GM06990 (cell line): Measurements from ENCODE around the gene NSUN6.
A peak's percentile ranks its signal among the peaks of the same experiment; 100 is the strongest.

Experiments
- DNase-seq: peaks from one replicate; pipeline ENCODE4 v3.0.0-alpha.2; 2011; ENCODE audit not compliant: insufficient read length; ENCODE audit errors: extremely low read depth
- H3K27me3 ChIP-seq: replicated peaks from 2 replicates; pipeline ENCODE4 v1.6.0; 2011; ENCODE audit warnings: low read length; ENCODE audit not compliant: control insufficient read depth, insufficient read depth
- H3K36me3 ChIP-seq: 2 replicates; pipeline ENCODE4 v1.5.1; 2011; ENCODE audit warnings: low read length; ENCODE audit not compliant: control insufficient read depth, insufficient read depth
- H3K4me3 ChIP-seq: replicated peaks from 2 replicates; pipeline ENCODE4 v1.5.1; 2011; ENCODE audit warnings: low read depth, mild to moderate bottlenecking, control low read depth, low read length
- TF ChIP-seq, protein P1 (sequence below): IDR thresholded peaks from 2 replicates; pipeline ENCODE4 v1.5.1; 2011; ENCODE audit warnings: low read length, control low read depth, mild to moderate bottlenecking, inconsistent platforms; ENCODE audit not compliant: insufficient read depth, poor library complexity, severe bottlenecking

NSUN6 gene

DNA sequence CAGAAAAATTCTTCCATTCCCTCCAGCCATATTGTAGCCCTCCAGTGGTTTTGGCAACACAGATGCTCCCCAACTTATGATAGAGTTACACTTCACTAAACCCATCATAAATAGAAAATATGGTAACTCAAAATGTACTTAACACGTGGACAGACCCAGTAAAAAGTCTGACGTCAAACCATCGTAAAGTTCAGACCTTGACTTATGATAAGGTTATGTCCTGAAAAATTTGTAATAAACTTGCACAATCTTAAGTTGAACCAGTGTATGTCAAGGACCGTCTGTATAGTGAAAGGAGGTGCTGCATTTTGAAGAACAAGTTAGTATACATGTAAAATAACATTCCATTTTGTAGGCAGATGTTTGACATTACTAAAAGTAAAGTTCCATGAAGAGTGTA lies 142.8 kb downstream of the NSUN6 start:
- DNase-seq, result no peak
- H3K36me3 ChIP-seq, result no peaks in the 10 kb centered on the region
- H3K4me3 ChIP-seq, result no peak overlapping the region
- no peaks in the 10 kb centered on the region for H3K27me3 ChIP-seq
- TF ChIP-seq, protein P1, sequence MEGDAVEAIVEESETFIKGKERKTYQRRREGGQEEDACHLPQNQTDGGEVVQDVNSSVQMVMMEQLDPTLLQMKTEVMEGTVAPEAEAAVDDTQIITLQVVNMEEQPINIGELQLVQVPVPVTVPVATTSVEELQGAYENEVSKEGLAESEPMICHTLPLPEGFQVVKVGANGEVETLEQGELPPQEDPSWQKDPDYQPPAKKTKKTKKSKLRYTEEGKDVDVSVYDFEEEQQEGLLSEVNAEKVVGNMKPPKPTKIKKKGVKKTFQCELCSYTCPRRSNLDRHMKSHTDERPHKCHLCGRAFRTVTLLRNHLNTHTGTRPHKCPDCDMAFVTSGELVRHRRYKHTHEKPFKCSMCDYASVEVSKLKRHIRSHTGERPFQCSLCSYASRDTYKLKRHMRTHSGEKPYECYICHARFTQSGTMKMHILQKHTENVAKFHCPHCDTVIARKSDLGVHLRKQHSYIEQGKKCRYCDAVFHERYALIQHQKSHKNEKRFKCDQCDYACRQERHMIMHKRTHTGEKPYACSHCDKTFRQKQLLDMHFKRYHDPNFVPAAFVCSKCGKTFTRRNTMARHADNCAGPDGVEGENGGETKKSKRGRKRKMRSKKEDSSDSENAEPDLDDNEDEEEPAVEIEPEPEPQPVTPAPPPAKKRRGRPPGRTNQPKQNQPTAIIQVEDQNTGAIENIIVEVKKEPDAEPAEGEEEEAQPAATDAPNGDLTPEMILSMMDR, result no peak

GRCh38 chr10:18505456-18506118 lies 145.8 kb downstream of the NSUN6 start:
- Histone ChIP-seq H3K36me3 (no peaks in the 10 kb centered on the region), H3K4me3 (no peak overlapping the region), H3K27me3 (no peaks in the 10 kb centered on the region)
- TF ChIP-seq, protein P1, result no peak
- no peak for DNase-seq

- TF ChIP-seq, protein P1, result no peak
- no peaks in the 10 kb centered on the region for H3K27me3 ChIP-seq
These were observed 147.2 kb downstream of the NSUN6 start for GRCh38 chr10:18504161-18504560.

GRCh38 chr10:18501629-18502028 lies 149.8 kb downstream of the NSUN6 start:
- no peak overlapping the region for H3K4me3 ChIP-seq
- DNase-seq, result no peak
- TF ChIP-seq, protein P1, result no peak
- H3K36me3 ChIP-seq, result no peaks in the 10 kb centered on the region
- H3K27me3 ChIP-seq, result no peaks in the 10 kb centered on the region

More at GRCh38 chr10:18504161-18504560, 147.2 kb downstream of the NSUN6 start:
- Histone ChIP-seq H3K4me3 (no peak overlapping the region), H3K36me3 (no peaks in the 10 kb centered on the region)
- no peak for DNase-seq

DNA sequence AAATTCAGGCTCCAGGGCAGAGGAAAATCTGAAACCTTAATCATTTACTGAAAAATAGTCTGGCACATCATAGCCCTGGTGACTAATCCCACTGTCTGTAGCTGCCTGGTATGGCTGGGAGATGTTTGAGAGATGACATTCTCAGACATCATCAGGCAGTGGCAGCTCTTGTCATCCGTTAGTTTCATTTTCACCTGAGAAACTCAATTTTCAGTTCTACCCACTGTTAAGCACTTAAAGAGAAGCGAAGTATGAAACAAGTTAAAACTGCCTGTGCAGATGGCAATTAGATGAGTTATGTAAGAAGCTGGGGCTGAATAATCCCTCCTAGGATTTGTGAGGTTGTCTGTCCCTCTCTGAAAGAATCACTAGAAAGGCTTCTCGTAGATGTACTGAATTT lies 150.2 kb downstream of the NSUN6 start:
- peak; percentile 15 for DNase-seq
- Histone ChIP-seq H3K27me3 (no peaks in the 10 kb centered on the region), H3K36me3 (no peaks in the 10 kb centered on the region), H3K4me3 (no peak overlapping the region)
- TF ChIP-seq, protein P1, result no peak

- Histone ChIP-seq H3K36me3 (no peaks in the 10 kb centered on the region), H3K27me3 (no peaks in the 10 kb centered on the region), H3K4me3 (no peak overlapping the region)
- TF ChIP-seq, protein P1, result no peak
- no peak for DNase-seq
These were observed 150.8 kb downstream of the NSUN6 start for GRCh38 chr10:18500576-18500975.
